ENCODE measurements around the gene LIAS. TPM values are rescaled to one million over a fixed set of nuclear protein-coding genes. Genes with fewer than 3 reads are reported as not detected.

The LIAS gene
- total and polyA plus RNA-seq, 2 experiments from 2014 or later = 16.3 to 19.0 TPM

DNA sequence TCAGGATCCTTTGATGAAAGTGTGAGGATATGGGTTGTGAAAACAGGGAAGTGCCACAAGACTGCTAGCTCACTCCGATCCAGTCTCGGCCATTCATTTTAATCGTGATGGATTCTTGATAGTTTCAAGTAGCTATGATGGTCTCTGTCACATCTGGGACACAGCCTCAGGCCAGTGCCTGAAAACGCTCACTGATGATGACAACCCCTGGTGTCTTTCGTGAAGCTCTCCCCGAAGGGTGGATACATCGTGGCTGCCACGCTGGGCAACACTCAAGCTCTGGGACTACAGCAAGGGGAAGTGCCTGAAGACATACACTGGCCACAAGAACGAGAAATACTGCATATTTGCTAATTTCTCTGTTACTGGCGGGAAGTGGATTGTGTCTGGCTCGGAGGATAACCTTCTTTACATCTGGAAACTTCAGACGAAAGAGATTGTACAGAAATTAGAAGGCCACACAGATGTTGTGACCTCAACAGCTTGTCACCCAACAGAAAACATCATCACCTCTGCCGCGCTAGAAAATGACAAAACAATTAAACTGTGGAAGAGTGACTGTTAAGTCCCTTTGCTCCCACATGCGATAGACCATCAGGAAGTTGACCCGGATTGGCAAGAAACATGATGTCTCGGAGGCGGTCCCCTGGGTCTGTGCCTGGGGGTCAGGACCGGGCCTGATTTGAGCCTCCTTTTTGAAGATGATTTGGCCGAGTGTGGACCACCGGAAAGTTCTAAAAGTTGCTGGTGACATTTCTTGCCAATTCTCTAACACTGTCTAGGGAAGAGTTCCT lies 22.2 kb downstream of the LIAS start:
- Histone ChIP-seq H3K36me3 (no peaks in the 10 kb centered on the region), H3K9me3 (ENCODE audit: low read depth) (no peaks in the 10 kb centered on the region), H3K4me3 (no peak overlapping the region), H3K27me3 (no peaks in the 10 kb centered on the region), H3K4me1 (ENCODE audit: low read depth) (no peaks in the 10 kb centered on the region), H3K27ac (no peak overlapping the region)
- TF ChIP-seq, protein P1, sequence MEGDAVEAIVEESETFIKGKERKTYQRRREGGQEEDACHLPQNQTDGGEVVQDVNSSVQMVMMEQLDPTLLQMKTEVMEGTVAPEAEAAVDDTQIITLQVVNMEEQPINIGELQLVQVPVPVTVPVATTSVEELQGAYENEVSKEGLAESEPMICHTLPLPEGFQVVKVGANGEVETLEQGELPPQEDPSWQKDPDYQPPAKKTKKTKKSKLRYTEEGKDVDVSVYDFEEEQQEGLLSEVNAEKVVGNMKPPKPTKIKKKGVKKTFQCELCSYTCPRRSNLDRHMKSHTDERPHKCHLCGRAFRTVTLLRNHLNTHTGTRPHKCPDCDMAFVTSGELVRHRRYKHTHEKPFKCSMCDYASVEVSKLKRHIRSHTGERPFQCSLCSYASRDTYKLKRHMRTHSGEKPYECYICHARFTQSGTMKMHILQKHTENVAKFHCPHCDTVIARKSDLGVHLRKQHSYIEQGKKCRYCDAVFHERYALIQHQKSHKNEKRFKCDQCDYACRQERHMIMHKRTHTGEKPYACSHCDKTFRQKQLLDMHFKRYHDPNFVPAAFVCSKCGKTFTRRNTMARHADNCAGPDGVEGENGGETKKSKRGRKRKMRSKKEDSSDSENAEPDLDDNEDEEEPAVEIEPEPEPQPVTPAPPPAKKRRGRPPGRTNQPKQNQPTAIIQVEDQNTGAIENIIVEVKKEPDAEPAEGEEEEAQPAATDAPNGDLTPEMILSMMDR (IDR thresholded peaks at IDR 0.05; ENCODE audit: low read depth, low read length) = no peak
- DNase-seq (ENCODE audit: low read depth in 1 of 2, low spot score in 1 of 2) = no peak

DNA sequence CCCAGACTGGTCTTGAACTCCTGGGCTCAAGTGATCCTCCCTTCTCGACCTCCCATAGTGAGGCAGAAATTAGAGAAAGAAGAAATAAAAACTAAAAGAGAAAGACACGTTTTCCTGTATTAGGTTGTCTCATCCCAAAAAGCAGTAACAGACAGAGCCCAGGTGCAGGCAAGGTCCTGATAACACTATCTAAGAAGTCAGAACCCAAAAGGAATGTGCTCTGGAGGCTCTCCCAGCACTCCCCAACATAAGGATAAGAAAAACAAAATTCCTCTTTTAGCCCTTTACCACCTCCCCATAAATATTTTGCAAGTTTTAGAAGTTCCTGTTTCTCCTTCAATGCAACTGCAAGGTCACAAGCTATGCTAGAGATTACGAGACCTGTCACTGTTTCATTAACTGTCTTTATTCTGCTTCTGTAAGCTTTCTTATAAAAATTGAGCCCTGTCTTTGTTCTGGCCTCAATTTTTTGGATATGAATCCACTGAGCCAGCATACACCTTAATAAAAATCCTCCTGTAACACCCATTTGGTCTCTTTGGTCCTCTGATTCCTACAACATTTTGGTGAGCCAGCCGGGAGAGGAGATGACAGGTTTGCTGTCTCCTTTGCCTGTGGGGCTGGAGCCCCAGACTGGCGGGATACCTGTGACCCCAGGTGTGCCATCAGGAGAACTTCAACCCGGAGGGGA lies 25.9 kb downstream of the LIAS start:
- no peak overlapping the region for H3K27ac ChIP-seq
- no peaks in the 10 kb centered on the region for H3K9me3 ChIP-seq (ENCODE audit: low read depth)
- H3K27me3 ChIP-seq = no peaks in the 10 kb centered on the region
- TF ChIP-seq, protein P1 (IDR thresholded peaks at IDR 0.05; ENCODE audit: low read depth, low read length) = no peak
- DNase-seq (ENCODE audit: low read depth in 1 of 2, low spot score in 1 of 2) = no peak
- no peaks in the 10 kb centered on the region for H3K4me1 ChIP-seq (ENCODE audit: low read depth)
- no peaks in the 10 kb centered on the region for H3K36me3 ChIP-seq
- H3K4me3 ChIP-seq = no peak overlapping the region

DNA sequence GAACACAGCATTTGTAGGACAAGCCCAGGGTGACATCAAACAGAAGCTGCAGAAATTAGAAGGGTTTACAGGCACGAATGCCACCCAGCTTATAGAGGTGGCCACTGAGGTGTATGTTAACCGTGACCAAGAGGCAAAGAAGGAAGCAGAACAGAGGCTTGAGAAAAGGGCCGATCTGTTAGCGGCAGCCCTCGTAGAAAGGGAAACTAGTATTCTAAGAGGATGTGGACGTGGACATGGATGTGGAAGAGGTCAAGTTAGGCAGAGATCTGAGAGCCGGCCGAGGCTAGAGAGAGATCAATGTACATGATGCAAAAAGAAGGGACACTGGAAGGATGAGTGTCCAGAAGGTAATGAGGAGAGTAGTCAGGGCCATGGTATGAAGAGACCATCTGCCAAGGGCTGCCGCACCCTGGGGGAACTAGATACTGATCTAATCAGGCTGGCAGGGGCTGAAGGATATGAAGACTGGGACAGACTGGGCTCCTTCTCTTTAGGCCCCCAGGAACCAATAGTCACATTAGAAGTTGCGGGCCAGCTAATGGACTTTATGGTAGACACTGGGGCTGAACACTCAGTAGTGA lies 27.5 kb downstream of the LIAS start:
- no peaks in the 10 kb centered on the region for H3K27me3 ChIP-seq
- no peaks in the 10 kb centered on the region for H3K9me3 ChIP-seq (ENCODE audit: low read depth)
- no peaks in the 10 kb centered on the region for H3K36me3 ChIP-seq
- no peak for DNase-seq (ENCODE audit: low read depth in 1 of 2, low spot score in 1 of 2)
- TF ChIP-seq, protein P1 (IDR thresholded peaks at IDR 0.05; ENCODE audit: low read depth, low read length) = no peak
- no peak overlapping the region for H3K4me3 ChIP-seq
- no peak overlapping the region for H3K27ac ChIP-seq
- no peaks in the 10 kb centered on the region for H3K4me1 ChIP-seq (ENCODE audit: low read depth)

DNA sequence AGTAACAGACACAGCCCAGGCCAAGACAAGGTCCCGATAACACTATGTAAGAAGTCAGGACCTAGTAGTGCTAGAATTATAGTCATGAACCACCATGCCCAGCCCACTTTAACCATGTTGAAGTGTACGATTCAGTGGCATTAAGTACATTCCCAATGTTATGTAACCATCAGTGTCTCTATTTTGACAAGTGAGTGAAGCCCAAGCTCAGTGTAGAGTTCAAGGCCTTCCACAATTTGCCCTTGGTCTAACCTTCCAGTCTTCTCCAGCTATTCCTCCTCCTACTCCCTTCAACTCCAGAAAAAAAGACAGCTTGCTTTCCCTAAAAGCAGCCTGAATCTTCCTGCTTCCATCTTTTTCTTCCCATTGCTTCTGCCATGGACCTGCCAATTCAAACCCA lies 31.5 kb downstream of the LIAS start:
- H3K27ac ChIP-seq = no peak overlapping the region
- no peaks in the 10 kb centered on the region for H3K9me3 ChIP-seq (ENCODE audit: low read depth)
- no peak overlapping the region for H3K4me3 ChIP-seq
- TF ChIP-seq, protein P1 (IDR thresholded peaks at IDR 0.05; ENCODE audit: low read depth, low read length) = no peak
- no peaks in the 10 kb centered on the region for H3K36me3 ChIP-seq
- no peak for DNase-seq (ENCODE audit: low read depth in 1 of 2, low spot score in 1 of 2)
- no peaks in the 10 kb centered on the region for H3K4me1 ChIP-seq (ENCODE audit: low read depth)
- H3K27me3 ChIP-seq = no peaks in the 10 kb centered on the region

DNA sequence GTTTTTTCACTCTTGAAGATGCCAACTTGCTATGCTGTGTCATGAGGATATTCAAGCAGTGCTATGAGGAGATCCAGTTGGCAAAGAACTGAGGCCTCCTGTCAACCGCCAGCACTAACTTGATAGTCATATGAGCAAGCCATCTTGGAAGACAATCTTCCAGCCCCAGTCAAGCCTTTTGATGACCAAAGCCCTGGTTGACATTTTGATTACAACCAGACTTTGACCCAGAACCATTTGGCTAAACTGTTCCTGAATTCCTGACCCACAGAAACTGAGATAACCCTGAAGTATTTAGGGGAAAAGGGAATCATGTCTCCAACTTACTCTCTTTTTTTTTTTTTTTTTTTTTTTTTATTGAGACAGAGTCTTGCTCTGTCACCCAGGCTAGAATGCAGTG lies 35.5 kb downstream of the LIAS start:
- H3K27me3 ChIP-seq = no peaks in the 10 kb centered on the region
- H3K4me1 ChIP-seq (ENCODE audit: low read depth) = no peaks in the 10 kb centered on the region
- peaks cover 12% of the 10 kb centered on the region for H3K36me3 ChIP-seq
- TF ChIP-seq, protein P1 (IDR thresholded peaks at IDR 0.05; ENCODE audit: low read depth, low read length) = no peak
- H3K4me3 ChIP-seq = no peak overlapping the region
- DNase-seq (ENCODE audit: low read depth in 1 of 2, low spot score in 1 of 2) = no peak
- H3K27ac ChIP-seq = no peak overlapping the region
- H3K9me3 ChIP-seq (ENCODE audit: low read depth) = no peaks in the 10 kb centered on the region

Data from cardiac muscle cell (in vitro differentiated cells and primary cell).